GM19023 (cell line): ENCODE measurements around the gene SUGP1.

Experiments used
- ATAC-seq: cut with Tn5 transposase; IDR thresholded peaks from one replicate; pipeline ENCODE4 v1.9.1; 2021; ENCODE audit warnings: mild to moderate bottlenecking, moderate library complexity; ENCODE audit not compliant: unreplicated experiment

SUGP1 gene

GRCh38 chr19:19236173-19236572 is 84.1 kb downstream of the SUGP1 start:
- no peak for ATAC-seq

- ATAC-seq: no peak
These were observed 86.0 kb downstream of the SUGP1 start for GRCh38 chr19:19234220-19234816.

GRCh38 chr19:19232261-19232721 is 88.0 kb downstream of the SUGP1 start:
- no peak for ATAC-seq

- no peak for ATAC-seq
These were observed 89.3 kb downstream of the SUGP1 start for GRCh38 chr19:19230999-19231398.

GRCh38 chr19:19229701-19230100 is 90.6 kb downstream of the SUGP1 start:
- ATAC-seq: no peak

GRCh38 chr19:19227217-19227616 is 93.1 kb downstream of the SUGP1 start:
- ATAC-seq: no peak

GRCh38 chr19:19226663-19227062 is 93.6 kb downstream of the SUGP1 start:
- no peak for ATAC-seq

- no peak for ATAC-seq
These were observed 94.1 kb downstream of the SUGP1 start for GRCh38 chr19:19226204-19226603.
